ENCODE results near the gene HCAR1. TPM values are rescaled to one million over a fixed set of nuclear protein-coding genes. Genes with fewer than 3 reads are reported as not detected.
A peak's percentile ranks its signal among the peaks of the same experiment; 100 is the strongest.

The HCAR1 gene
- total RNA-seq, 1 experiment from 2014 or later, result 4.0 TPM

GRCh38 chr12:122740351-122740750 is 9.7 kb upstream of the HCAR1 start:
- no peak overlapping the region for H3K4me2 ChIP-seq (ENCODE audit: low read length)
- H3K9me3 ChIP-seq (ENCODE audit: low read length), result no peaks in the 10 kb centered on the region
- no peaks in the 10 kb centered on the region for H4K20me1 ChIP-seq (ENCODE audit: low read length)
- ChIA-PET CTCF (no interaction called here), POLR2A (ENCODE audit: unreplicated experiment) (no interaction called here)
- TF ChIP-seq EZH2 (IDR thresholded peaks at IDR 0.05; ENCODE audit: low read length, unreplicated experiment), result no peak
- TF ChIP-seq, protein P1, sequence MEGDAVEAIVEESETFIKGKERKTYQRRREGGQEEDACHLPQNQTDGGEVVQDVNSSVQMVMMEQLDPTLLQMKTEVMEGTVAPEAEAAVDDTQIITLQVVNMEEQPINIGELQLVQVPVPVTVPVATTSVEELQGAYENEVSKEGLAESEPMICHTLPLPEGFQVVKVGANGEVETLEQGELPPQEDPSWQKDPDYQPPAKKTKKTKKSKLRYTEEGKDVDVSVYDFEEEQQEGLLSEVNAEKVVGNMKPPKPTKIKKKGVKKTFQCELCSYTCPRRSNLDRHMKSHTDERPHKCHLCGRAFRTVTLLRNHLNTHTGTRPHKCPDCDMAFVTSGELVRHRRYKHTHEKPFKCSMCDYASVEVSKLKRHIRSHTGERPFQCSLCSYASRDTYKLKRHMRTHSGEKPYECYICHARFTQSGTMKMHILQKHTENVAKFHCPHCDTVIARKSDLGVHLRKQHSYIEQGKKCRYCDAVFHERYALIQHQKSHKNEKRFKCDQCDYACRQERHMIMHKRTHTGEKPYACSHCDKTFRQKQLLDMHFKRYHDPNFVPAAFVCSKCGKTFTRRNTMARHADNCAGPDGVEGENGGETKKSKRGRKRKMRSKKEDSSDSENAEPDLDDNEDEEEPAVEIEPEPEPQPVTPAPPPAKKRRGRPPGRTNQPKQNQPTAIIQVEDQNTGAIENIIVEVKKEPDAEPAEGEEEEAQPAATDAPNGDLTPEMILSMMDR (conservative IDR thresholded peaks at IDR 0.05; ENCODE audit: low read depth, low read length), result no peak
- no peak for TF ChIP-seq EZH2phosphoT487 (IDR thresholded peaks at IDR 0.05; ENCODE audit: borderline replicate concordance, low read length)
- no peak overlapping the region for H3K27ac ChIP-seq (ENCODE audit: low read length)
- ATAC-seq (no peak), DNase-seq (no peak)
- no peaks in the 10 kb centered on the region for H3K79me2 ChIP-seq (ENCODE audit: low read length)
- intact Hi-C loops (cut with micrococcal nuclease), result no loop called here
- BruUV-seq (replicated peaks), result no TSS peak
- no peaks in the 10 kb centered on the region for H3K27me3 ChIP-seq (ENCODE audit: low read length)
- no peaks in the 10 kb centered on the region for H3K9me2 ChIP-seq (replicated peaks; ENCODE audit: low read length)
- no peak overlapping the region for H3K9ac ChIP-seq (ENCODE audit: low read length)
- no peak overlapping the region for H3K4me3 ChIP-seq (ENCODE audit: low read length)
- H2AFZ ChIP-seq (ENCODE audit: low read length), result no peak overlapping the region
- peaks cover 5% of the 10 kb centered on the region; the same call in 1 of the 2 replicates for H3K4me1 ChIP-seq (ENCODE audit: insufficient read depth, low read length)
- no peaks in the 10 kb centered on the region for H3F3A ChIP-seq (ENCODE audit: low read length, unreplicated experiment)
- no peaks in the 10 kb centered on the region for H3K36me3 ChIP-seq (ENCODE audit: low read depth, low read length)

DNA sequence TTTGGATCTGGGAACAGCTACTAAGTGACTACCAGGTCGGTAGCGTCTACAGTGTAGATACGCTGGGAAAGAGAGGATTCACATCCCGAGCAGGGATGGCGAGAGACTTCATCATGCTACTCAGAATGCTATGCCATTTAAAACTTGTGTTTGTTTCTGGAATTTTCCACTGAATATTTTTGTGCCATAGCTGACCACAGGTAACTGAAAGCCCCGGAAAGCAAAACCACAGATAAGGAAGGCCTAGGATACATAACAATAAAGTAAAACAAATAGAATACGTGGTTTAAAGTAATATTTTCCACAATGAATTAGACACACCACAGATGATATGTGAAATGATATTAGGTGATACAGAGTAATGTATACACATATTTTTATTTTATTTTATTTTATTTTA is 7.9 kb upstream of the HCAR1 start:
- BruUV-seq (replicated peaks), result no TSS peak
- no peak overlapping the region for H3K9ac ChIP-seq (ENCODE audit: low read length)
- ChIA-PET POLR2A (ENCODE audit: unreplicated experiment) (no interaction called here), CTCF (no interaction called here)
- no peak overlapping the region for H3K4me3 ChIP-seq (ENCODE audit: low read length)
- H4K20me1 ChIP-seq (ENCODE audit: low read length), result no peaks in the 10 kb centered on the region
- no peaks in the 10 kb centered on the region for H3K36me3 ChIP-seq (ENCODE audit: low read depth, low read length)
- peak; percentile 41 for DNase-seq
- H3K9me2 ChIP-seq (replicated peaks; ENCODE audit: low read length), result no peaks in the 10 kb centered on the region
- H2AFZ ChIP-seq (ENCODE audit: low read length), result no peak overlapping the region
- H3K4me1 ChIP-seq (ENCODE audit: insufficient read depth, low read length), result peaks cover 5% of the 10 kb centered on the region; the same call in 1 of the 2 replicates
- H3K27me3 ChIP-seq (ENCODE audit: low read length), result no peaks in the 10 kb centered on the region
- TF ChIP-seq, protein P1 (conservative IDR thresholded peaks at IDR 0.05; ENCODE audit: low read depth, low read length), result no peak
- TF ChIP-seq EZH2phosphoT487 (IDR thresholded peaks at IDR 0.05; ENCODE audit: borderline replicate concordance, low read length), result no peak
- no peak for TF ChIP-seq EZH2 (IDR thresholded peaks at IDR 0.05; ENCODE audit: low read length, unreplicated experiment)
- H3K79me2 ChIP-seq (ENCODE audit: low read length), result no peaks in the 10 kb centered on the region
- no peak overlapping the region for H3K4me2 ChIP-seq (ENCODE audit: low read length)
- H3K27ac ChIP-seq (ENCODE audit: low read length), result peak overlapping the region; percentile 34
- intact Hi-C loops (cut with micrococcal nuclease), result no loop called here
- no peaks in the 10 kb centered on the region for H3K9me3 ChIP-seq (ENCODE audit: low read length)
- no peaks in the 10 kb centered on the region for H3F3A ChIP-seq (ENCODE audit: low read length, unreplicated experiment)
- ATAC-seq, result peak; percentile 43; the same call in 1 of the 2 replicates

DNA sequence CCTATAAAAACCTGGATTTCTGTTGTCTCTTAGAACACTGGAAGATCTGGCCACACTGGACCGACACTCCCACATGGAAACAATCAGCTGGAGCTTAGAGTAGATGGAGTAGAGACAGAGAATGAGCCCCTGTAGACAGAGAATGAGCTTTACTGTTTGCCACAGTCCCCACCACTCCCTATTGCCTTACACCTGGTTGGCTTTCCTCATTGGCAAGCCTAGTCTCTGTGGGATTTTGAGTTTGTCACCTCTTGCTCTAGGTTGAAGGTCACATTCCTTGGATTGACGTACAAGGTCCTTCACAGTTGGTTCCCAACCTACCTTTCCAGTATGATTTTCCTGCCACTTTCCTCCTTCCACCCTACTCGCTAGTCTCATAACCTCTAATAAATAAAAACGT is 2.0 kb upstream of the HCAR1 start:
- Histone ChIP-seq H3F3A (ENCODE audit: low read length, unreplicated experiment) (no peaks in the 10 kb centered on the region), H3K27ac (ENCODE audit: low read length) (no peak overlapping the region), H3K9ac (ENCODE audit: low read length) (no peak overlapping the region), H4K20me1 (ENCODE audit: low read length) (no peaks in the 10 kb centered on the region), H3K9me3 (ENCODE audit: low read length) (no peaks in the 10 kb centered on the region), H3K36me3 (ENCODE audit: low read depth, low read length) (no peaks in the 10 kb centered on the region), H2AFZ (ENCODE audit: low read length) (no peak overlapping the region; the same call in 1 of the 2 replicates), H3K27me3 (ENCODE audit: low read length) (no peaks in the 10 kb centered on the region), H3K79me2 (ENCODE audit: low read length) (peaks cover 24% of the 10 kb centered on the region), H3K4me1 (ENCODE audit: insufficient read depth, low read length) (peaks cover 30% of the 10 kb centered on the region), H3K4me3 (ENCODE audit: low read length) (no peak overlapping the region), H3K4me2 (ENCODE audit: low read length) (no peak overlapping the region), H3K9me2 (replicated peaks; ENCODE audit: low read length) (no peaks in the 10 kb centered on the region)
- ATAC-seq, result no peak
- intact Hi-C loops (cut with micrococcal nuclease), result loop anchor here (5.0 kb wide), 1 partner anchor 95 kb away; no protein-coding TSS in a partner anchor
- ChIA-PET POLR2A (ENCODE audit: unreplicated experiment) (no interaction called here), CTCF (no interaction called here)
- TF ChIP-seq EZH2phosphoT487 (IDR thresholded peaks at IDR 0.05; ENCODE audit: borderline replicate concordance, low read length), result no peak
- TF ChIP-seq EZH2 (IDR thresholded peaks at IDR 0.05; ENCODE audit: low read length, unreplicated experiment), result no peak
- TF ChIP-seq, protein P1 (conservative IDR thresholded peaks at IDR 0.05; ENCODE audit: low read depth, low read length), result no peak
- no peak for DNase-seq
- BruUV-seq (replicated peaks), result no TSS peak
